ENCODE measurements around the gene DHRSX.
"Not testable (repeated sequence)": the region's sequence is repeated elsewhere in the genome, so short reads cannot be mapped to it uniquely, and the experiment has no call there.

The DHRSX gene

GRCh38 chrX:2460821-2461710 is 39.7 kb downstream of the DHRSX start:
- DNase-seq (ENCODE audit: extremely low read depth in 1 of 2, low read depth in 1 of 2): not testable (repeated sequence)

- DNase-seq (ENCODE audit: extremely low read depth in 1 of 2, low read depth in 1 of 2): not testable (repeated sequence)
These were observed 40.7 kb downstream of the DHRSX start for GRCh38 chrX:2460048-2460447.

- DNase-seq (ENCODE audit: extremely low read depth in 1 of 2, low read depth in 1 of 2): no peak
These were observed 42.5 kb downstream of the DHRSX start for GRCh38 chrX:2458309-2458708.

- no peak for DNase-seq (ENCODE audit: extremely low read depth in 1 of 2, low read depth in 1 of 2)
These were observed 43.3 kb downstream of the DHRSX start for GRCh38 chrX:2457289-2458133.

- not testable (repeated sequence) for DNase-seq (ENCODE audit: extremely low read depth in 1 of 2, low read depth in 1 of 2)
These were observed 44.7 kb downstream of the DHRSX start for GRCh38 chrX:2456091-2456490.

- DNase-seq (ENCODE audit: extremely low read depth in 1 of 2, low read depth in 1 of 2): not testable (repeated sequence)
These were observed 46.2 kb downstream of the DHRSX start for GRCh38 chrX:2454620-2455019.

- no peak for DNase-seq (ENCODE audit: extremely low read depth in 1 of 2, low read depth in 1 of 2)
These were observed 48.0 kb downstream of the DHRSX start for GRCh38 chrX:2452799-2453198.

- no peak for DNase-seq (ENCODE audit: extremely low read depth in 1 of 2, low read depth in 1 of 2)
These were observed 48.4 kb downstream of the DHRSX start for GRCh38 chrX:2452317-2452784.

- DNase-seq (ENCODE audit: extremely low read depth in 1 of 2, low read depth in 1 of 2): no peak
These were observed 49.1 kb downstream of the DHRSX start for GRCh38 chrX:2451501-2452316.

GRCh38 chrX:2450681-2451080 is 50.1 kb downstream of the DHRSX start:
- DNase-seq (ENCODE audit: extremely low read depth in 1 of 2, low read depth in 1 of 2): no peak

GRCh38 chrX:2449135-2449886 is 51.5 kb downstream of the DHRSX start:
- no peak for DNase-seq (ENCODE audit: extremely low read depth in 1 of 2, low read depth in 1 of 2)

GRCh38 chrX:2447484-2447883 is 53.3 kb downstream of the DHRSX start:
- DNase-seq (ENCODE audit: extremely low read depth in 1 of 2, low read depth in 1 of 2): no peak

GRCh38 chrX:2446815-2447214 is 54.0 kb downstream of the DHRSX start:
- no peak for DNase-seq (ENCODE audit: extremely low read depth in 1 of 2, low read depth in 1 of 2)

GRCh38 chrX:2445662-2446623 is 54.8 kb downstream of the DHRSX start:
- no peak for DNase-seq (ENCODE audit: extremely low read depth in 1 of 2, low read depth in 1 of 2)

- DNase-seq (ENCODE audit: extremely low read depth in 1 of 2, low read depth in 1 of 2): no peak
These were observed 58.1 kb downstream of the DHRSX start for GRCh38 chrX:2442694-2443093.

GRCh38 chrX:2441466-2441865 is 59.3 kb downstream of the DHRSX start:
- DNase-seq (ENCODE audit: extremely low read depth in 1 of 2, low read depth in 1 of 2): no peak

- DNase-seq (ENCODE audit: extremely low read depth in 1 of 2, low read depth in 1 of 2): no peak
These were observed 61.2 kb downstream of the DHRSX start for GRCh38 chrX:2439613-2440012.

GRCh38 chrX:2435465-2435864 is 65.3 kb downstream of the DHRSX start:
- no peak for DNase-seq (ENCODE audit: extremely low read depth in 1 of 2, low read depth in 1 of 2)

Measured in activated CD8-positive, alpha-beta memory T cell treated with anti-CD3 and anti-CD28 coated beads for 1 hour (primary cell).